HUES64 (cell line): ENCODE measurements around the gene LIN28B.

ENCODE experiments used
- H3K27ac ChIP-seq: 2 replicates; pipeline ENCODE4 v1.7.0; 2013; ENCODE audit warnings: low read depth, low read length, inconsistent platforms
- H3K27me3 ChIP-seq: 2 replicates; pipeline ENCODE4 v1.6.1; 2013; ENCODE audit warnings: mild to moderate bottlenecking, low read length; ENCODE audit not compliant: insufficient read depth
- H3K36me3 ChIP-seq: 2 replicates; pipeline ENCODE4 v1.6.1; 2013; ENCODE audit warnings: mild to moderate bottlenecking, low read length; ENCODE audit not compliant: insufficient read depth
- H3K4me1 ChIP-seq: 2 replicates; pipeline ENCODE4 v1.6.1; 2013; ENCODE audit warnings: mild to moderate bottlenecking, low read length, moderate library complexity; ENCODE audit not compliant: insufficient read depth
- H3K4me3 ChIP-seq: 2 replicates; pipeline ENCODE4 v1.5.1; 2013; ENCODE audit warnings: mild to moderate bottlenecking, low read length, moderate library complexity
- H3K9ac ChIP-seq: 2 replicates; pipeline ENCODE4 v1.6.1; 2013; ENCODE audit warnings: mild to moderate bottlenecking, low read depth, low read length
- H3K9me3 ChIP-seq: 2 replicates; pipeline ENCODE4 v1.6.1; 2013; ENCODE audit warnings: low read depth, low read length; ENCODE audit not compliant: insufficient read depth
- WGBS: fragments of 150-250, 120-280 bp; methylation state at CpG from one replicate; pipeline ENCODE4 v1.1.7; 2013; ENCODE audit warnings: missing lambda C conversion rate; 5-methylcytosine and 5-hydroxymethylcytosine counted together

LIN28B gene

DNA sequence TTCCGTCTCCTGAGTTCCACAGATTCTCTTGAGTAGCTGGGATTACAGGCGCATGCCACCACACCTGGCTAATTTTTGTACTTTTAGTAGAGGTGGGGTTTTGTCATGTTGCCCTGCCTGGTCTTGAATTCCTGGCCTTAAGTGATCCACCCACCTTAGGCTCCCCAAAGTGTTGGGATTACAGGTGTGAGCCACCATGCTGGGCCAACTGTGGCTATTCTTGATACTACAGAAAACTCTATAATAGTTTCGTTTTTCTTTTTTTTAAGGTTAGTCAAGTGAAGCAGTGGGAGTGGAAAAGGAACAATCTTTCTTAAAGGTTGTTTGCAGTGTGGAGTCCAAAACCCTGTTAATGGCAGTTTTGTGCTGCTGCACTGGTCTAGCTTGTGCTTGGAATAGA, 138.2 kb downstream of the LIN28B start:
- Histone ChIP-seq H3K9ac (no peak overlapping the region), H3K27ac (no peak overlapping the region), H3K4me3 (no peak overlapping the region), H3K36me3 (no peaks in the 10 kb centered on the region), H3K9me3 (no peaks in the 10 kb centered on the region), H3K4me1 (no peaks in the 10 kb centered on the region), H3K27me3 (no peaks in the 10 kb centered on the region)
- WGBS: 85% methylated on average over 3 of the region's 3 CpGs

DNA sequence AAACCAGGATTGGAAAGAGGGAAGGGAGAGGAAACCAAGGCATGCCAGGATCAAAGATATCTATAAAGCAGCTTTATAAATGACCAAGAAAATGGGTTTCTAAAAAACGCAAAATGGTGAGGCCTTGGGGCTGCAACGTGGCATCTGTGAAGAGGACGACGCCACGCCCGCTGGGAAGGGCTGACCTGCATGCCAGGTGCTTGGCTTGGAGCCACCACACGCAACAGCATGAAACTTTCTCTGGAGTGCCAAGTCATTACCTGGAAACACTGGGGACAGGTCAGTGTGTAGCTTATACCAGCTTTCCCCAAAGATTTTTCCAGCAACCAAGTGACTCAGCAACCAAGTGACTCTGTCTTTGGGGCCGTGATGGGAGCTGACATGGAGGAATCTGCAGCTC, 140.4 kb downstream of the LIN28B start:
- Histone ChIP-seq H3K4me3 (no peak overlapping the region), H3K9me3 (no peaks in the 10 kb centered on the region), H3K27me3 (no peaks in the 10 kb centered on the region), H3K27ac (no peak overlapping the region), H3K36me3 (no peaks in the 10 kb centered on the region), H3K4me1 (no peaks in the 10 kb centered on the region), H3K9ac (no peak overlapping the region)
- WGBS: 94% methylated on average over 8 of the region's 8 CpGs

- Histone ChIP-seq H3K27me3 (no peaks in the 10 kb centered on the region), H3K9ac (no peak overlapping the region), H3K9me3 (no peaks in the 10 kb centered on the region), H3K4me3 (no peak overlapping the region), H3K36me3 (no peaks in the 10 kb centered on the region), H3K4me1 (no peaks in the 10 kb centered on the region), H3K27ac (no peak overlapping the region)
- 95% methylated on average over 7 of the region's 7 CpGs for WGBS
These were observed 142.5 kb downstream of the LIN28B start for GRCh38 chr6:105099371-105099770.

- no peak overlapping the region for H3K4me3 ChIP-seq
- no peaks in the 10 kb centered on the region for H3K4me1 ChIP-seq
- WGBS: 91% methylated on average over 5 of the region's 5 CpGs
- H3K27me3 ChIP-seq: no peaks in the 10 kb centered on the region
- H3K9ac ChIP-seq: no peak overlapping the region
- no peaks in the 10 kb centered on the region for H3K9me3 ChIP-seq
- no peak overlapping the region for H3K27ac ChIP-seq
- H3K36me3 ChIP-seq: no peaks in the 10 kb centered on the region
These were observed 145.3 kb downstream of the LIN28B start for GRCh38 chr6:105102186-105102585.

GRCh38 chr6:105105094-105105493, 148.2 kb downstream of the LIN28B start:
- H3K4me3 ChIP-seq: no peak overlapping the region
- H3K36me3 ChIP-seq: no peaks in the 10 kb centered on the region
- H3K4me1 ChIP-seq: no peaks in the 10 kb centered on the region
- no peaks in the 10 kb centered on the region for H3K9me3 ChIP-seq
- H3K27me3 ChIP-seq: no peaks in the 10 kb centered on the region
- no peak overlapping the region for H3K27ac ChIP-seq
- 94% methylated on average over 3 of the region's 3 CpGs for WGBS
- no peak overlapping the region for H3K9ac ChIP-seq

DNA sequence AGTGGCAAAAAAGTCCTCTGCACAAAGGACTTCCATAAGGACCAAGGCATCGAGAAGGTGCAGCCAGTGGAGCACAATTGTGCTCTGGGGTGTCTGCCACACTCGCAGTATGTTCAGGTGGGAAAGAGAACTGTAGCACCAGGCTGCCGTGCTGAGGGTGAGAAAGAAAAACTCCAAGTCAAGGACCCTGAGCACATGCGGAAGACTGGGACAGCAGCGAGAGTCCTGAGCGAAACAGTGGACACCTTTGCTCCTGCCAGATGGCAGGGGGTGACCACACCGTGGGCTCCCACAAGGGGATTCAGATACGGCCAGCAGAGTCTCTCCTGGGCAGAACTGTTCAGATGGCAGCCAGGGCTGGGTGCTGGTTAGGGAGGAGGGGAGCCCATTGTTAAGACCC, 149.4 kb downstream of the LIN28B start:
- Histone ChIP-seq H3K27me3 (no peaks in the 10 kb centered on the region), H3K27ac (no peak overlapping the region), H3K36me3 (no peaks in the 10 kb centered on the region), H3K4me1 (no peaks in the 10 kb centered on the region), H3K4me3 (no peak overlapping the region), H3K9ac (no peak overlapping the region), H3K9me3 (no peaks in the 10 kb centered on the region)
- 94% methylated on average over 8 of the region's 8 CpGs for WGBS

GRCh38 chr6:105107207-105107606, 150.3 kb downstream of the LIN28B start:
- no peak overlapping the region for H3K27ac ChIP-seq
- H3K36me3 ChIP-seq: no peaks in the 10 kb centered on the region
- H3K9ac ChIP-seq: no peak overlapping the region
- WGBS: 80% methylated on average over 1 of the region's 1 CpG
- no peak overlapping the region for H3K4me3 ChIP-seq
- H3K4me1 ChIP-seq: no peaks in the 10 kb centered on the region
- no peaks in the 10 kb centered on the region for H3K9me3 ChIP-seq
- H3K27me3 ChIP-seq: no peaks in the 10 kb centered on the region

- Histone ChIP-seq H3K36me3 (no peaks in the 10 kb centered on the region), H3K4me1 (no peaks in the 10 kb centered on the region), H3K4me3 (no peak overlapping the region), H3K9me3 (no peaks in the 10 kb centered on the region), H3K27me3 (no peaks in the 10 kb centered on the region), H3K9ac (no peak overlapping the region), H3K27ac (no peak overlapping the region)
- WGBS: 74% methylated on average over 6 of the region's 7 CpGs
These were observed 151.8 kb downstream of the LIN28B start for GRCh38 chr6:105108631-105109262.

DNA sequence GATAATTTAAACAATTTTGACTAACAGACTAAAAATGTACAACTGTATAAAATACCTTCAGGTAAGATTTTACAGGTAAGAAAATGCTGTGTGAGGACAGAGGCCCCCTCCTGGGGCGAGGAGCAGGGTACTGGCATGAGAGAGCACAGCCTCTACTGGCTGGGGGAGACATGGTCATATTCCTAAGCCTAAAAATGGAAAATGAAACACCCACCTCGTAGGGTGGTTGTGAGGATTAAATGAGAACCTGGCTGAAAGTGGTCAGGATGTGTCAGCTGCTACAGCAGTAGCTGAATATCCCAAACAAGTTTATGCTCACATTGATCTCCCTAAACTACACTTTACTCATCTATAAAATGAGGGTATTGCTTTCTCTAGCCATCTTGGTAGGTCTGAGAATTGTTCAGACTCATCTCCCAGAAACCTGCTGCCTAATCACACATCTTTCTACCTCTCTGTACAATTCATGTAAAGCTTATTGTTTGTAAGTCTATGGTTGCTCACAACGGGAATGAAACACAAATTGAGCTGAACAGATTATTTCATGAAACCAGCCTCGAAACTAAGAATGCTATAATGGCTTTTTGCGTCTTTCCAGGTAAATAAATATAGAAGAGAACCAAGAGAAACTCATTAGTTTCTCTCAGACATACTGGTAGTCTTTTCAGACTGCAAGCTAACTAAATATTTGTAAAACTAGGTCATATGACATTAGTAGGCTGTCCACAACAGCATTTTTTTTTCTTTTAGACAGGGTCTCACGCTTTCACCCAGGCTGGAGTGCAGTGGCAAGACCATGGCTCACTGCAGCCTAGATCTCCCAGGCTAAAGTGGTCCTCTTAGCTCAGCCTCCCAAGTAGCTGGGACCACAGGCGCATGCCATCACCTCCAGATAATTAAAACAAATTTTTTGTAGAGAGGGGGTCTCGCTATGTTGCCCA, 153.3 kb downstream of the LIN28B start:
- Histone ChIP-seq H3K4me1 (no peaks in the 10 kb centered on the region), H3K4me3 (no peak overlapping the region), H3K27ac (no peak overlapping the region), H3K27me3 (no peaks in the 10 kb centered on the region), H3K36me3 (no peaks in the 10 kb centered on the region), H3K9me3 (no peaks in the 10 kb centered on the region), H3K9ac (no peak overlapping the region)
- WGBS: 84% methylated on average over 7 of the region's 8 CpGs

GRCh38 chr6:105111105-105111504, 154.2 kb downstream of the LIN28B start:
- H3K4me3 ChIP-seq: no peak overlapping the region
- H3K36me3 ChIP-seq: no peaks in the 10 kb centered on the region
- no peaks in the 10 kb centered on the region; the same call in 1 of the 2 replicates for H3K4me1 ChIP-seq
- H3K9me3 ChIP-seq: no peaks in the 10 kb centered on the region
- 90% methylated on average over 3 of the region's 3 CpGs for WGBS
- H3K27ac ChIP-seq: no peak overlapping the region
- H3K9ac ChIP-seq: no peak overlapping the region
- no peaks in the 10 kb centered on the region for H3K27me3 ChIP-seq

GRCh38 chr6:105111871-105112270, 155.0 kb downstream of the LIN28B start:
- Histone ChIP-seq H3K4me1 (no peaks in the 10 kb centered on the region; the same call in 1 of the 2 replicates), H3K9me3 (no peaks in the 10 kb centered on the region), H3K27ac (no peak overlapping the region), H3K27me3 (no peaks in the 10 kb centered on the region), H3K9ac (no peak overlapping the region), H3K4me3 (no peak overlapping the region), H3K36me3 (no peaks in the 10 kb centered on the region)
- 91% methylated on average over 1 of the region's 2 CpGs for whole genome bisulfite sequencing
